RWPE2 (cell line): Measurements from ENCODE around the gene OTOG.
A peak's percentile ranks its signal among the peaks of the same experiment; 100 is the strongest.

Source experiments
- ATAC-seq: fragments of 200-7000 bp; cut with Tn5 transposase; 3 replicates; pipeline ENCODE4 v1.9.1; 2021; ENCODE audit warnings: low read depth
- DNase-seq: peaks from one replicate; pipeline ENCODE4 v3.0.0-alpha.2; 2020; ENCODE audit warnings: low spot score
- H3K27ac ChIP-seq: fragments of 450-650 bp; 2 replicates; pipeline ENCODE4 v1.5.1; 2017; ENCODE audit warnings: mild to moderate bottlenecking; ENCODE audit not compliant: poor library complexity, severe bottlenecking
- H3K27me3 ChIP-seq: fragments of 250-450 bp; sonication (Bioruptor Pico); 2 replicates; pipeline ENCODE4 v1.5.1; 2021; ENCODE audit warnings: mild to moderate bottlenecking, moderate library complexity; ENCODE audit not compliant: insufficient read depth, poor library complexity, severe bottlenecking
- H3K36me3 ChIP-seq: fragments of 250-450 bp; sonication (Bioruptor Pico); 2 replicates; pipeline ENCODE4 v1.5.1; 2020; ENCODE audit warnings: low read depth, mild to moderate bottlenecking, moderate library complexity
- H3K4me1 ChIP-seq: fragments of 250-450 bp; sonication (Bioruptor Pico); 2 replicates; pipeline ENCODE4 v1.5.1; 2021; ENCODE audit warnings: mild to moderate bottlenecking, moderate library complexity; ENCODE audit not compliant: insufficient read depth, poor library complexity, severe bottlenecking
- H3K4me3 ChIP-seq: fragments of 250-450 bp; sonication (Bioruptor Pico); 2 replicates; pipeline ENCODE4 v1.5.1; 2021; ENCODE audit warnings: mild to moderate bottlenecking, moderate library complexity; ENCODE audit not compliant: severe bottlenecking
- H3K9me3 ChIP-seq: fragments of 250-450 bp; sonication (Bioruptor Pico); 2 replicates; pipeline ENCODE4 v1.5.1; 2021; ENCODE audit warnings: mild to moderate bottlenecking, moderate library complexity; ENCODE audit not compliant: severe bottlenecking
- CTCF ChIP-seq: fragments of 450-650 bp; IDR thresholded peaks from one replicate; pipeline ENCODE4 v1.5.1; 2017; ENCODE audit warnings: mild to moderate bottlenecking, moderate library complexity; ENCODE audit not compliant: poor library complexity, severe bottlenecking

Gene OTOG

GRCh38 chr11:17563231-17563646, 16.2 kb downstream of the OTOG start:
- TF ChIP-seq CTCF = no peak
- ATAC-seq (peak; percentile 58; the same call in 1 of the 3 replicates), DNase-seq (peak; percentile 27)
- no peaks in the 10 kb centered on the region for H3K36me3 ChIP-seq
- H3K27me3 ChIP-seq = peaks cover 5% of the 10 kb centered on the region
- no peaks in the 10 kb centered on the region for H3K4me1 ChIP-seq
- no peak overlapping the region for H3K27ac ChIP-seq
- H3K9me3 ChIP-seq = no peaks in the 10 kb centered on the region
- no peak overlapping the region for H3K4me3 ChIP-seq

- no peaks in the 10 kb centered on the region for H3K36me3 ChIP-seq
- H3K4me1 ChIP-seq = no peaks in the 10 kb centered on the region
- DNase-seq (no peak), ATAC-seq (no peak)
- H3K4me3 ChIP-seq = no peak overlapping the region
- no peaks in the 10 kb centered on the region for H3K9me3 ChIP-seq
- H3K27ac ChIP-seq = no peak overlapping the region
- TF ChIP-seq CTCF = no peak
- H3K27me3 ChIP-seq = peaks cover 5% of the 10 kb centered on the region
Observed at GRCh38 chr11:17563961-17564686, 17.1 kb downstream of the OTOG start.

- no peaks in the 10 kb centered on the region for H3K4me1 ChIP-seq
- H3K27me3 ChIP-seq = peaks cover 5% of the 10 kb centered on the region
- no peak overlapping the region for H3K4me3 ChIP-seq
- TF ChIP-seq CTCF = no peak
- DNase-seq (no peak), ATAC-seq (no peak)
- no peaks in the 10 kb centered on the region for H3K36me3 ChIP-seq
- H3K9me3 ChIP-seq = no peaks in the 10 kb centered on the region
- no peak overlapping the region for H3K27ac ChIP-seq
Observed at GRCh38 chr11:17564687-17565042, 17.6 kb downstream of the OTOG start.

GRCh38 chr11:17568944-17569343, 21.9 kb downstream of the OTOG start:
- ATAC-seq (no peak), DNase-seq (no peak)
- Histone ChIP-seq H3K4me1 (no peaks in the 10 kb centered on the region), H3K27me3 (peaks cover 5% of the 10 kb centered on the region), H3K4me3 (no peak overlapping the region), H3K9me3 (no peaks in the 10 kb centered on the region), H3K27ac (no peak overlapping the region), H3K36me3 (no peaks in the 10 kb centered on the region)
- no peak for TF ChIP-seq CTCF

- ATAC-seq (no peak), DNase-seq (no peak)
- Histone ChIP-seq H3K9me3 (no peaks in the 10 kb centered on the region), H3K36me3 (no peaks in the 10 kb centered on the region), H3K4me3 (no peak overlapping the region), H3K27ac (no peak overlapping the region), H3K27me3 (peaks cover 5% of the 10 kb centered on the region), H3K4me1 (no peaks in the 10 kb centered on the region)
- no peak for TF ChIP-seq CTCF
Observed at GRCh38 chr11:17570034-17570433, 23.0 kb downstream of the OTOG start.
